Measurements from ENCODE around the gene WDR72. TPM values are rescaled to one million over a fixed set of nuclear protein-coding genes. Genes with fewer than 3 reads are reported as not detected.

WDR72 gene
- polyA plus RNA-seq, 1 donor (not counting 4 experiments of a cell fraction or from before 2014, with no cell fraction given) = 0.03 TPM

GRCh38 chr15:53586799-53587198, 172.7 kb downstream of the WDR72 start:
- Histone ChIP-seq H3K4me2 (ENCODE audit: control insufficient read depth, extremely low read depth, insufficient read depth, low read depth, low read length) (no peak overlapping the region), H3K36me3 (ENCODE audit: control insufficient read depth in 2 of 2, extremely low read depth in 1 of 2, insufficient read depth in 2 of 2, low read length in 2 of 2) (no peaks in the 10 kb centered on the region), H2AFZ (ENCODE audit: control insufficient read depth, low read length) (no peak overlapping the region), H3K79me2 (ENCODE audit: control insufficient read depth, insufficient read depth, low read length) (no peaks in the 10 kb centered on the region), H3K27ac (ENCODE audit: control insufficient read depth, insufficient read depth, low read length) (no peak overlapping the region), H3K9me3 (ENCODE audit: control insufficient read depth, low read depth, low read length) (no peaks in the 10 kb centered on the region), H3K4me1 (ENCODE audit: control insufficient read depth, extremely low read depth, insufficient read depth, low read length) (no peaks in the 10 kb centered on the region), H3K9ac (ENCODE audit: control insufficient read depth, extremely low read depth, insufficient read depth, low read length) (no peak overlapping the region), H3K9me1 (ENCODE audit: control insufficient read depth, extremely low read depth, insufficient read depth, low read length) (no peaks in the 10 kb centered on the region), H3K4me3 (ENCODE audit: control insufficient read depth in 2 of 3, extremely low read depth in 1 of 3, insufficient read depth in 2 of 3, low read depth in 1 of 3, low read length in 3 of 3) (no peak overlapping the region), H4K20me1 (ENCODE audit: control insufficient read depth, extremely low read depth, insufficient read depth, low read length) (no peaks in the 10 kb centered on the region), H3K27me3 (ENCODE audit: control insufficient read depth, extremely low read depth, insufficient read depth, low read length) (no peaks in the 10 kb centered on the region)
- FAIRE-seq (peak; percentile 17), DNase-seq (ENCODE audit: low read depth, low spot score) (no peak)
- no peak for TF ChIP-seq EZH2 (IDR thresholded peaks at IDR 0.05; ENCODE audit: low read length)
- peak; percentile 61 to 64 (median 62) for TF ChIP-seq CTCF (optimal IDR thresholded peaks at IDR 0.05 in 1 of 3, IDR thresholded peaks at IDR 0.05 in 1 of 3, conservative IDR thresholded peaks at IDR 0.05 in 1 of 3; ENCODE audit: extremely low read depth in 1 of 3, insufficient read depth in 2 of 3, low read length in 3 of 3)
- dilution Hi-C loops (cut with MboI; ENCODE audit: extremely low pct_ligation_motif_present, low sequenced_read_pairs) = no loop called here

GRCh38 chr15:53581513-53581912, 177.9 kb downstream of the WDR72 start:
- Histone ChIP-seq H4K20me1 (ENCODE audit: control insufficient read depth, extremely low read depth, insufficient read depth, low read length) (no peaks in the 10 kb centered on the region), H3K4me2 (ENCODE audit: control insufficient read depth, extremely low read depth, insufficient read depth, low read depth, low read length) (no peak overlapping the region), H2AFZ (ENCODE audit: control insufficient read depth, low read length) (no peak overlapping the region), H3K4me3 (ENCODE audit: control insufficient read depth in 2 of 3, extremely low read depth in 1 of 3, insufficient read depth in 2 of 3, low read depth in 1 of 3, low read length in 3 of 3) (no peak overlapping the region), H3K27ac (ENCODE audit: control insufficient read depth, insufficient read depth, low read length) (no peak overlapping the region), H3K27me3 (ENCODE audit: control insufficient read depth, extremely low read depth, insufficient read depth, low read length) (no peaks in the 10 kb centered on the region), H3K9me3 (ENCODE audit: control insufficient read depth, low read depth, low read length) (no peaks in the 10 kb centered on the region), H3K9me1 (ENCODE audit: control insufficient read depth, extremely low read depth, insufficient read depth, low read length) (no peaks in the 10 kb centered on the region), H3K79me2 (ENCODE audit: control insufficient read depth, insufficient read depth, low read length) (no peaks in the 10 kb centered on the region), H3K9ac (ENCODE audit: control insufficient read depth, extremely low read depth, insufficient read depth, low read length) (no peak overlapping the region), H3K4me1 (ENCODE audit: control insufficient read depth, extremely low read depth, insufficient read depth, low read length) (no peaks in the 10 kb centered on the region), H3K36me3 (ENCODE audit: control insufficient read depth in 2 of 2, extremely low read depth in 1 of 2, insufficient read depth in 2 of 2, low read length in 2 of 2) (no peaks in the 10 kb centered on the region)
- DNase-seq (ENCODE audit: low read depth, low spot score) (no peak), FAIRE-seq (no peak)
- dilution Hi-C loops (cut with MboI; ENCODE audit: extremely low pct_ligation_motif_present, low sequenced_read_pairs) = no loop called here
- TF ChIP-seq EZH2 (IDR thresholded peaks at IDR 0.05; ENCODE audit: low read length) = no peak
- no peak for TF ChIP-seq CTCF (optimal IDR thresholded peaks at IDR 0.05 in 1 of 3, IDR thresholded peaks at IDR 0.05 in 1 of 3, conservative IDR thresholded peaks at IDR 0.05 in 1 of 3; ENCODE audit: extremely low read depth in 1 of 3, insufficient read depth in 2 of 3, low read length in 3 of 3)
